ENCODE measurements around the gene FIS1. TPM values are rescaled to one million over a fixed set of nuclear protein-coding genes. Genes with fewer than 3 reads are reported as not detected.
A peak's percentile ranks its signal among the peaks of the same experiment; 100 is the strongest.

The FIS1 gene
- total RNA-seq, 1 donor from 2014 or later = 143 TPM

GRCh38 chr7:101233907-101234547, 10.9 kb downstream of the FIS1 start:
- no peak for ATAC-seq

GRCh38 chr7:101232141-101232850, 12.6 kb downstream of the FIS1 start:
- peak; percentile 95 for ATAC-seq

- no peak for ATAC-seq
Measured at GRCh38 chr7:101231644-101232043, 13.2 kb downstream of the FIS1 start.

GRCh38 chr7:101226721-101227120, 18.2 kb downstream of the FIS1 start:
- no peak for ATAC-seq

- ATAC-seq = no peak
Measured at GRCh38 chr7:101225650-101226049, 19.2 kb downstream of the FIS1 start.

- ATAC-seq = peak; percentile 17
Measured at GRCh38 chr7:101223528-101223927, 21.4 kb downstream of the FIS1 start.

GRCh38 chr7:101222275-101222830, 22.5 kb downstream of the FIS1 start:
- ATAC-seq = no peak

- ATAC-seq = no peak
Measured at GRCh38 chr7:101220295-101220694, 24.6 kb downstream of the FIS1 start.

- ATAC-seq = no peak
Measured at GRCh38 chr7:101218236-101219125, 26.4 kb downstream of the FIS1 start.

- ATAC-seq = peak; percentile 86
Measured at GRCh38 chr7:101217388-101218235, 27.3 kb downstream of the FIS1 start, which contains the start of the genes PLOD3 and ZNHIT1. TSS of gene PLOD3 (minus strand) at chr7:101217581. CDS start at chr7:101217274, 307 bp downstream. TSS of gene ZNHIT1 (plus strand) at chr7:101218165. CDS start at chr7:101218196, 31 bp downstream.

GRCh38 chr7:101216860-101217387, 28.0 kb downstream of the FIS1 start:
- peak; percentile 7 for ATAC-seq

GRCh38 chr7:101216001-101216859, 28.7 kb downstream of the FIS1 start:
- ATAC-seq = no peak

GRCh38 chr7:101212014-101212413, 32.9 kb downstream of the FIS1 start:
- ATAC-seq = no peak

GRCh38 chr7:101211501-101211900, 33.4 kb downstream of the FIS1 start:
- ATAC-seq = no peak

- no peak for ATAC-seq
Measured at GRCh38 chr7:101210143-101210542, 34.7 kb downstream of the FIS1 start.

- ATAC-seq = no peak
Measured at GRCh38 chr7:101208794-101209193, 36.1 kb downstream of the FIS1 start.

- no peak for ATAC-seq
Measured at GRCh38 chr7:101207459-101207858, 37.4 kb downstream of the FIS1 start.

- ATAC-seq = no peak
Measured at GRCh38 chr7:101206665-101207042, 38.2 kb downstream of the FIS1 start.

GRCh38 chr7:101205901-101206664, 38.8 kb downstream of the FIS1 start:
- ATAC-seq = peak; percentile 6

Data from esophagus mucosa (tissue), 1 donor.